Measurements from ENCODE around the gene GTF2H4.

- TF ChIP-seq CTCF (conservative IDR thresholded peaks at IDR 0.05 in 1 of 2, IDR thresholded peaks at IDR 0.05 in 1 of 2; ENCODE audit: low read depth in 1 of 2, low read length in 2 of 2): peak; percentile 21 to 40
- no peak for TF ChIP-seq EZH2 (IDR thresholded peaks at IDR 0.05; ENCODE audit: low read length, missing control alignments)
These were observed 6.3 kb downstream of the GTF2H4 start, which contains the start of gene VARS2 for GRCh38 chr6:30914076-30914853.

Data from fibroblast of lung (primary cell).